HG02870 (cell line): ENCODE results near the gene UNC13C.

Source experiments
- ATAC-seq: cut with Tn5 transposase; IDR thresholded peaks from one replicate; pipeline ENCODE4 v1.9.1; 2021; ENCODE audit warnings: mild to moderate bottlenecking, moderate library complexity; ENCODE audit not compliant: unreplicated experiment

The UNC13C gene

DNA sequence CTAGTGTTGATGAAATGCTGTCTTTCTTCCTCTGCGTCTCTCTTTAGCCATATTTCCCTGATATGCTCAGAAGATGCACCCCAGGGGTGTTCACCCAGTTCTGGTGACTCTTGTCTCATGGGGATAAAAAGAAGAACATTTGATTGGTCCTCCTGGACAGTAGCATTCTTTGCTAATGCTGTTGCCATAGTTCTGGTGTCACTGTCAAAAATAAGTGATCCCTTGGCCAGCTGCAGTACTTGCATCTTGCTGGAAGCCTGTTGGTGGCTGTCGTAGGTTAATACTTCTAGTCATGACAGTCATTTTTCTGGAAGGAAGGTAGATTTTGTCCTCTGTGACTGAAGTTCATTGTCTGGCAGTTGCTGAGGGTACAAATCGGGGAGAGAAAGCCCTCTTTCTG lies 124.5 kb downstream of the UNC13C start:
- ATAC-seq = no peak

- ATAC-seq = no peak
These were observed 130.8 kb downstream of the UNC13C start for GRCh38 chr15:54109014-54109413.

GRCh38 chr15:54119051-54119450 lies 140.8 kb downstream of the UNC13C start:
- ATAC-seq = no peak

DNA sequence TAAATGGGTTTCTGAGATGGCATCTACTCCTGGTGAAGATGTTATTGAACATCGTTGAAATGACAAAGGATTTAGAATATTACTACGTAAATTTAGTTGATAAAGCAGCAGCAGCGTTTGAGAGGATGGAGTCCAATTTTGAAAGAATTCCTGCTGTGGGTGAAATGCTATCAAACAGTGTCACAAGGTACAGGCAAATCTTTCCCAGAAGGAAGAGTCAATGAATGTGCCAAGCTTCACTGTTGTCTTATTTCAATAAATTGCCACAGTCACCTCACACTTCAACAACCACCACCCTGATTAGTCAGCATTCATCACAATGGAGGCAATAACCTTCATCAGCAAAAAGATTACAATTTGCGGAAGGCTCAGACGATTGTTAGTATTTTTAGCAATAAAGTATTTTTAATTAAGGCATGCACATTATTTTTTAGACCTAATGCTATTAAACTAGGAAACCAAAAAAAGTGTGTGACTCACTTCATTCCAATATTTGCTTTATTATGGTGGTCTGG lies 142.8 kb downstream of the UNC13C start:
- no peak for ATAC-seq

- no peak for ATAC-seq
These were observed 149.3 kb downstream of the UNC13C start for GRCh38 chr15:54127574-54127973.

- ATAC-seq = no peak
These were observed 153.2 kb downstream of the UNC13C start for GRCh38 chr15:54131410-54131809.

- no peak for ATAC-seq
These were observed 170.9 kb downstream of the UNC13C start for GRCh38 chr15:54149115-54149531.

DNA sequence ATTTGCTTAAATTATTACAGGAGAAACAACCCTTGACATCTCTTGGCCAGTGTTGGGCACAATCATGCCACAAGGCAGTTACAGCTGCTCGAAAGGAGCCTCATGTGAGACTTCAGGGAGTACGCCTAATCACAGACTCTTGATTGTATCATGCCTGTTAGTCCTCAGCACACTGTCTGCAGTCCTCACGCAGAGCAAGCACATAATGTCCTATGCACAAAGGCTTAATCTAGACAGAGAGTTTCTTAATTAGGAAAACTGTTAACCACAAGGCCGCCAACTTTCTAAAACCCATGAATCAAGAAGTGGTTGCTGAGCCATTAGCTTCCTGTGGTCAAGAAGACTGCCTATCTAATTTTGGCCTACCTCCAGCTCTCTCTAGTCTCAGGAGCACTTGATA lies 172.0 kb downstream of the UNC13C start:
- no peak for ATAC-seq

GRCh38 chr15:54159012-54159411 lies 180.8 kb downstream of the UNC13C start:
- ATAC-seq = no peak

GRCh38 chr15:54187325-54187724 lies 209.1 kb downstream of the UNC13C start:
- ATAC-seq = no peak

GRCh38 chr15:54197995-54198394 lies 219.8 kb downstream of the UNC13C start:
- ATAC-seq = no peak

DNA sequence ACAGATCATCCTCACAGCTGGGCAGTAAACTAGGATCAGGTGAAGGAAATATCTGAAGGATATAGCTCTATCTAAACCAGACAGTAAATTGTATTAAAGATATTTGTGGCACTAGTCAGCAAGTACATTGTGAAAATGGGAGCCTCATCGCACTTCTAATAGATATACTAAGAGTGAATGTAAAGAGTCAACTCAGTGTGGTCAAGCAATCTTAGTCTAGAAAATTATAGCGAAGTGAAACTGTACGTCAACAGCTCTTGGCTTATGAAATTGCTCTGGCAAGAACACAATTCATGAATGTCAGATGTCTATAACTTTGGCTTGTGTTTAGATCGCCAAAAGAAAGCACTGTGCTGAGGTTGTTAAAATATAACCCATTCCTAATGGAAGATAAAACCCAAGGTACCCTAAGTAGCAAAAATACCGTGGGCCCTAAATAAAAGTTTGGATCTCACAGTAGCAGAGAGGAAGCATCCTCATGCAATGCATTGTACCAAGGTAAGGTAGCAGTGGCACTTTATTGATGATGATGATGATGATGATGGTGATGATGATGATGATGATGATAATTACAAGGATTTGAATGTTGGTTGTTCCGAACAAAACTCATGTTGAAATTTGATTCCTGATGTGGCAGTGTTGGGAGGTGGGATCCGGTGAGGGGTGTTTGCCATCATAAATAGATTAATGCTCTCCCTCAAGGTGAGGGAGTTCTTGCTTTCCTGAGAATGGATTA lies 228.5 kb downstream of the UNC13C start:
- ATAC-seq = no peak

GRCh38 chr15:54208786-54209185 lies 230.5 kb downstream of the UNC13C start:
- no peak for ATAC-seq

DNA sequence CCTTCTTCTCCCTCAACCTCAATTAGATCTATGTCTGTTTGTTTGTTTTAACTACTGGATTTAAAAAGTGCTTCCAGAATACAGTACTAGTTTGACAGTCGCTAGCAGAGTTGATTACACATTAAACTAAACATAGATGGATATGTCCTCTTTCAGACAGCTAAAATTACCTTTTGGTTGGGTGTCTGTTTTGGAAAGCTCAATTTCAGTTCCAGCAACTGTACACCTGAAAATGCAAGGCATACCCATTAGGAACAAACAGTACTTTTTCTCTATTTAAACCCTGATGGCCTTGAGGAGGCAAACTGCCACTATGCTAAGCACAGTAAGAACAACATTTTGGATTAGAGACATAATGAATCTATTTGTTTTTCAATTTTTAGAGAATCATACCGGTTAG lies 234.4 kb downstream of the UNC13C start:
- no peak for ATAC-seq

- ATAC-seq = no peak
These were observed 248.2 kb downstream of the UNC13C start for GRCh38 chr15:54226455-54226854.

DNA sequence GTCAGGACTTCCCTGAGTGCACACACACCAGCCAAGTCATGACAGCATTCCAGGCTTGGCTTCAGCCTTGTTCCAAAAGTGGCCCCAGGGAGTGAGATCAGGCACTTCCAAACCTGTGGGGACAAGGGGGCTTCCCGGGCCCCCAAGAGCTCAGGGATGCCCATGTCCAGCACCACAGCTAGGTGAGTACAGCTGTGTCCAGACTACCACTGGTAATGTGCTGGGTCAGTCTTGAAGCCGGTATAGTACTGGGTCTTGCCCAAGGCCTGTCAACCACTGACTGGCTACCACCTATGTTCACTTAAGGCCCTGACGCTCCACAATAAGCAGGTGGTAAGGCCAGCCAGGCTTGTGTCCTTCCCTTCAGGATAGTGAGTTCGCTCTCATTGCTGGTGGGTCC lies 249.3 kb downstream of the UNC13C start:
- ATAC-seq = no peak

- no peak for ATAC-seq
These were observed 272.1 kb downstream of the UNC13C start for GRCh38 chr15:54250326-54250725.

GRCh38 chr15:54256190-54256589 lies 277.9 kb downstream of the UNC13C start:
- ATAC-seq = no peak

- ATAC-seq = no peak
These were observed 295.7 kb downstream of the UNC13C start for GRCh38 chr15:54273928-54274327.

DNA sequence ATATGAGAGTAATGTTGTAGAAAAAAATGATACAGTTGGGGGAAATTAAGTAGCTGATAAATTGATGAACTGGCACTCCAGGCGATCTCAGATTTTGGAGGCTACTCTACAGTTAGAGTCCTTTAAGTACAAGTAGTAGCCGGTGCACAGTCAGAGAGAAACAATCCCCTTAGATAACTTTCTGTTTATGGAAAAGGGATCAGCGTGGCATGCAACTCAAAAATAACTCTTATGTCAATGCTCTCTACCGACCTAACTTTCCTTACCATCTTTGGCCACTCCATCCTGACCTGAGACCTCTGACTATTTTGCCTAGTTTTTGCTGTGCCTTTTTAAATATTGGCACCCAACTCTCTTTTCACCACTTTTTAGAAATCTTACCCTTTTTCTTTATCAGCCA lies 299.6 kb downstream of the UNC13C start:
- no peak for ATAC-seq

GRCh38 chr15:54280726-54281125 lies 302.5 kb downstream of the UNC13C start:
- no peak for ATAC-seq

GRCh38 chr15:54282228-54282836 lies 304.1 kb downstream of the UNC13C start:
- no peak for ATAC-seq
